Measurements from ENCODE around the gene SETD1A.

The SETD1A gene

DNA sequence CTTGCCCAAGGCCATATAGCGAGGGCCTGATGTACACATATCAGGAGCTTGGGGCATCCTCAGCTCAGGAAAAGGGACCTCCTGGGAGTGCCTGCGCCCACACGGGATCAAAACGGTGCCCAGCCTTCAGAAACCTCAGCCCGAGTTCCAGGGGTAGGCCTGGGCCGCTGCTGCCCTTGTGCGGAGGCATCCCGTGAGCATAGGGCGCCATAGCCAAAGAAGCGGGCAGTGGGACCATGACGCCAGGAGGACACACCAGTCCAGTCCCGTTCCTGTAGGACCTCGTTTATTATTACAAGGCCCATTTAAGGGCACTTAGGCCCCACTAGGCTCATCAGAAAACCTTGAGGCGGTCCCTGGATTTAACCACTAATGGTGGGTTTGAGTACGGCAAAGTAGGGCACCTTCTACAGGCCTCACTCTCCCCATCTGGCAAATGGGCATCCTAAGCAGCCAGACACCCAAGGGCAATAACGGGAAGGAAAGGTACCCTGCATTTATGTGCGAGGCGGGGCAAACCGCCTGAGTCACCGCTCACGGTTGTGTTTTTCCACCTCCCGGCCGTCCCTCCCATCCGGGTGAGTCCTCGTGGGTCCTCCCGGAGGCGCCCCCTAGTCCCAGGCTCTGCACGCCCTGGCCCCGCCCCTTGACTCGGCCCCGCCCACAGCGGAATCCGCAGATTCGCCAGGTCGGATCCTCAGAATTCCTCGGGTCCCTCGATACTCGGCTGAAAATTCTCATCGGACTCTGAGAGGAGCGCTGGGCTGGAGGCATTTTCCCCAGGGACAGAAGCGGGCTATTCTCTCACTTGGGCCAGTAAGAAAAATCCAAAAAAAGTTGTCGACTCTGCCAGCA, 726 bp upstream of the SETD1A start:
- DNase-seq: peak; percentile 71 to 88 (median 76)

DNA sequence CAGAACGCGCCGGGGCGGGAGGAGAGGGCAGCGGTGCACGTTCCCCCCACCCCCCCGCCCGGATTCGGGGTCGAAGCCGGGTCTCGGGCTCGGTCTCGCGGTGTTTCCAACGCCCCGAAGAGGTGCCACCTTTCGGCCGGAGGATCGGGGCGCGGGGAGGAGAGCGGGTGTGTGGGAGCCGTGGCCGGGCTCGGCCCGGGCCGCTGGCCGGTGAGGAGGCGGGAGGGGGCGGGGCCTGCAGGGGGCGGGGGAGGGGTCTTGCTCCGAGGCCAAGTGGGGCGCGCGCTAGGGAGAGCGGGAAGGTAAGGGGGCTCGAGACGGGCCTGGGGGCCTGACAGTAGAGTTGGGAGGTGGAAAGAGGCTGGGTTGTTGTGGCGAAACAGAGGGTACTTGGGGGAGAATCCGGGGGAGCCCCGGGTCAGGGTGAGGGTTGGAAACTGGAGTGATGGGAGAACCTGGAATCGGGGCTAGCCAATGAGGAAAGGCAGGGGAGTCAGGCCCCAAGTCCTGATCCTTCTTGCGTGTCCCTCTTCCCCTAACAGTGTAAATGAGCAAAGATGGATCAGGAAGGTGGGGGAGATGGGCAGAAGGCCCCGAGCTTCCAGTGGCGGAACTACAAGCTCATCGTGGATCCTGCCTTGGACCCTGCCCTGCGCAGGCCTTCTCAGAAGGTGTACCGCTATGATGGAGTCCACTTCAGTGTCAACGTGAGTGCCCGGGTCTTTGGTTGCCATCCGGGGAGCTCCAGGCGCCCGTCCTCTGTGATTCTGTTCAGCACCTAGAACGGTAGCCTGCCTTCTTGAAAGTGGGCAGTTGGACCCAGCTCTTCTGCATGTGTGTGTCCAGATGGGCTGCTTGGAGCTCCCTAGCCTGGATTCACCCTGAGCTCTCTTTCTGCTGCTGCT, 873 bp downstream of the SETD1A start:
- peak in 2 of 4 experiments; percentile 50 to 70 for DNase-seq

DNA sequence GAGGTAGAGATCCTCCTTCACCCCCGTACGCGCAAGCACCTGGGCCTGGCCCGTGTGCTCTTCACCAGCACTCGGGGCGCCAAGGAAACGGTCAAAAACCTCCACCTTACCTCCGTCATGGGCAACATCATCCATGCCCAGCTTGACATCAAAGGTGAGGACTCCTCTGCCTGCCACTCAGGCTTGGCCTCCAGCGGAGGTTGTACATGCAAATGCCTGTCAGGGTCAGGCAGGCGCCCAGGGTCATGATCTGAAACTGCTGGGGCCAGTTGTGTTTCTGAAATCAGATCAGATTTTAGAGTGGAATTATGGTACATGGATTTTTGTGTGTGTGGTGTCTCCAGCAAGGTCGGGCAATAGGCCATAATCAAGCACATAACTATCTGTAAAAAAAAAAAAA, 3.8 kb downstream of the SETD1A start:
- DNase-seq: no peak

DNA sequence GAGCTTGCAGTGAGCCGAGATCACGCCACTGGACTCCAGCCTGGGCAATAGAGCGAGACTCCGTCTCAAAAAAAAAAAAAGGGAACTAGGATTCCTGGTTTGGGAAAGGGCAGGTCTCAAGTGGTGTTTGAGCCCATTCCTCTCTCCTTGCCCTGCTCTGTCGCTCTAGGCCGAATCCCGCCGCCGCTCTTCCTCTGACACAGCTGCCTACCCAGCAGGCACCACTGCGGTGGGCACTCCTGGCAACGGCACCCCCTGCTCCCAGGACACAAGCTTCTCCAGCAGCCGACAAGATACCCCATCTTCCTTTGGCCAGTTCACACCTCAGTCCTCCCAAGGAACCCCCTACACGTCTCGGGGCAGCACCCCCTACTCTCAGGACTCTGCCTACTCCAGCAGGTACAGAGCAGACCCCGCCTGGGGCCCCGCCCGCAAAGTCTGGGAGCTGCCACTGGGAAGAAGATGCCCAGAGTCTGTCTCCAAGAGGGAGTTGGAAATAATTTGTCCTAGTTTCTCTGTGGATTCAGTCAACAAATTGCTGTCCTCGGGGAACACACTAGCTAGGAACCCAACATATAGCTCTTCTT, 6.5 kb downstream of the SETD1A start:
- DNase-seq: no peak

DNA sequence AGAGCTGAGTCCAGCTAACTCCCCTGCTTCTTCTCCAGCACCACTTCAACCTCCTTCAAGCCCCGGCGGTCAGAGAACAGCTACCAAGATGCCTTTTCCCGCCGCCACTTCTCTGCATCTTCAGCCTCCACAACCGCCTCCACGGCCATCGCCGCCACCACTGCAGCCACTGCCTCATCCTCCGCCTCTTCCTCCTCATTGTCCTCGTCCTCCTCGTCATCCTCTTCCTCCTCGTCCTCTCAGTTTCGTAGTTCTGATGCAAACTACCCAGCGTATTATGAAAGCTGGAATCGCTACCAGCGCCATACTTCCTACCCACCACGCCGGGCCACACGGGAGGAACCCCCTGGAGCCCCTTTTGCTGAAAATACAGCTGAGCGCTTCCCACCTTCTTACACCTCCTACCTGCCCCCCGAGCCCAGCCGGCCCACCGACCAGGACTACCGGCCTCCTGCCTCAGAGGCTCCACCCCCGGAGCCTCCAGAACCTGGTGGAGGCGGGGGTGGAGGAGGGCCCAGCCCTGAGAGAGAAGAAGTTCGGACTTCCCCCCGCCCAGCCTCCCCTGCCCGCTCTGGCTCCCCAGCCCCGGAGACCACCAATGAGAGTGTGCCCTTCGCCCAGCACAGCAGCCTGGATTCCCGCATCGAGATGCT, 7.1 kb downstream of the SETD1A start:
- no peak for DNase-seq

DNA sequence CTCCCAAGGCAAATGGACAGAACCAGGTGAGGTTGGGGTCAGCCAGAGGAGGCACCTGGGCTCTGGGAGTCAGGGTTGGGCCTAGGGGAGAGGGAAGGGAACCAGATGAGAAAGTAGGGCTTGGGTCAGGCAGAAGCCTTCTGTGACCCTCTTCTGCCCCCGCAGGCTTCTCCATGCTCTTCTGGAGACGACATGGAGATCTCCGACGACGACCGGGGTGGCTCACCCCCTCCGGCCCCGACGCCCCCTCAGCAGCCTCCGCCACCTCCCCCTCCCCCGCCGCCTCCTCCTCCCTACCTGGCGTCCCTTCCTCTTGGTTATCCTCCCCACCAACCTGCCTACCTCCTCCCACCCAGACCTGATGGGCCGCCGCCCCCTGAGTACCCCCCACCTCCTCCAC, 7.9 kb downstream of the SETD1A start:
- no peak for DNase-seq

DNA sequence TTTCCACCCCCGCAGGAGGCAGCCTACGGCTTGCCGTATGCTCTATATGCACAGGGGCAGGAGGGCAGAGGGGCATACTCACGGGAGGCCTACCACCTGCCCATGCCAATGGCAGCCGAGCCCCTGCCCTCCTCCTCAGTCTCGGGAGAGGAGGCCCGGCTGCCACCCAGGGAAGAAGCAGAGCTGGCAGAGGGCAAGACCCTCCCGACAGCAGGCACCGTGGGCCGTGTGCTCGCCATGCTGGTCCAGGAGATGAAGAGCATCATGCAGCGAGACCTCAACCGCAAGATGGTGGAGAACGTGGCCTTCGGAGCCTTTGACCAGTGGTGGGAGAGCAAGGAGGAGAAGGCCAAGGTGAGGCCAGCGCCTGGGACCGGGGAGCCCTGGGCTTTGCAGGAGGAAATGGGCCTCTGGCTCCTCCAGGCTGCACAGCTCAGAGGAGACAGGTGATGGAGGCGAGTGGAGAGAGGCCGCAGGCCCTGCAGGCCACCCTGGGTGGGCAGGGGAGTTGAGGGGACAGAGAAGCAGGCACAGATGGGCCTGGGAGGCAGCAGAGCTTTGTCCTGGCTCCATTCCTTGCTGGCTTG, 8.6 kb downstream of the SETD1A start:
- DNase-seq: no peak

DNA sequence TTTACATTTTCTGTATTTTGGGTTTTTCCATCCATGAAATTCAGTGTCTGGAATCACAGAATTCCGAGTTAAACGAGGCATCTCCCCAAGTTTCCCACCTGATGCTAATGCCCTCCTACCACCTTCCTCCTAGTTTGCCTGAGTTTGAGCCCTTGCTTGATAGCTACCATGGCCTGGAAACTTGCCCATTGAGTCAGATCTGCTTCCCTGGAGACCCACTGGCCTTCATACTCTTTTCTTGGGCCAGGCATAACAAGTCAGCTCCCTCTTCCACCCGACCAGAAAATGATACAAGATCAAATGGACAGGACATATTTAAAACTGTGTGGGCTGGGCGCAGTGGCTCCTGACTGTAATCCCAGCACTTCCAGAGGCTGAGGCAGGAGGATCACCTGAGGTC, 10.2 kb downstream of the SETD1A start:
- no peak for DNase-seq

DNA sequence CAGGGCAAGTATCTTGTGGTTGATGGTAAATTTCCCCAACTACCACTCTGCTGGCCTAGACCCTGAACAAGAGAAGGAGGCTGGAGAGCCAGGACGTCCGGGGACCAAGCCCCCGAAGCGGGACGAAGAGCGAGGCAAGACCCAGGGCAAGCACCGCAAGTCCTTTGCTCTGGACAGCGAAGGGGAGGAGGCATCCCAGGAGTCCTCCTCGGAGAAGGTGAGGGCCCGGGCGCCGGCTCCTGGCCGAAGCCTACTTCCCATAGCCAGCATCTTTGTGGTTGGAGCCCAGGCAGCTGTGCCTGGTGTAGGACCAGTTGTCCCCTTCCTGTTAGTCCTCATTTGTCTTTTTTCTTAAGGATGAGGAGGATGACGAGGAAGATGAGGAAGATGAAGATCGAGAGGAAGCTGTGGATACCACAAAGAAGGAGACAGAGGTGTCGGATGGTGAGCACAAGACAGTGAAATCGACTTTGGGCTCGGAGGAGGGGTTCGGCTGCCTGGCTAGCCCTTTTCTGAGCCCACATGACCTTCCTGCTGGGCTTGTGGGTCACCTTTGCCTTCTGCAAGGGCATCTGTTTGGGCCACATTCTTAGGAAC, 11.8 kb downstream of the SETD1A start:
- no peak for DNase-seq

DNA sequence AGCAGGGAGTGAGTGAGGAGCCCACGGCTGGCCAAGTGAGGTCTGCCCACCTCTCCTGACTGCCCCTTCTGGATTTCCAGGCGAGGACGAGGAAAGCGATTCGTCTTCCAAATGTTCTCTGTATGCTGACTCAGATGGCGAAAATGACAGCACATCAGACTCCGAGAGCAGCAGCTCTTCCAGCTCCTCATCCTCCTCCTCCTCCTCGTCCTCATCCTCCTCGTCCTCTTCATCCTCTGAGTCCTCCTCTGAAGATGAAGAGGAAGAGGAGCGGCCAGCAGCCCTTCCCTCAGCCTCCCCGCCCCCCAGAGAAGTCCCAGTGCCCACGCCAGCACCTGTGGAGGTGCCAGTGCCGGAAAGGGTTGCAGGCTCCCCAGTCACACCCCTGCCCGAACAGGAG, 13.7 kb downstream of the SETD1A start:
- no peak for DNase-seq

DNA sequence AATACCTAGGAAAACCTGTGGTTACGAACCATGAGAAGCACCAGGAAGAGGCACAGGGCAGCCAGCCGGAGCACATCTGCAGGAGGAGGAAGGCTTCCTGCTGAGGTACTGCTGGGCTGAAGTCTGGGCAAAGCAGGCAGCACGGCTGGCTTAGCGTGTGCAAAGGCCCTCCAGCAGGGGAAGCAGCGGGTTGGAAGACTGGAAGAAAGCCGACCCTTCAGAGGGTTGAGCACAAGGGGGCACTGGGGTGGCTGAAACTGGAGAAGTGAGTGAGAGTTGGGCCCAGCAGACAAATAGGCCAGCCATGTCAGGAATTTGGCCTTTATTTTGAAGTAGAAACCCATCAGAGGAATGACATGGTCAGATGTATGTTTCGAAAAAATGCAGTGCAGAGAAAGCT, 15.3 kb downstream of the SETD1A start:
- no peak for DNase-seq

DNA sequence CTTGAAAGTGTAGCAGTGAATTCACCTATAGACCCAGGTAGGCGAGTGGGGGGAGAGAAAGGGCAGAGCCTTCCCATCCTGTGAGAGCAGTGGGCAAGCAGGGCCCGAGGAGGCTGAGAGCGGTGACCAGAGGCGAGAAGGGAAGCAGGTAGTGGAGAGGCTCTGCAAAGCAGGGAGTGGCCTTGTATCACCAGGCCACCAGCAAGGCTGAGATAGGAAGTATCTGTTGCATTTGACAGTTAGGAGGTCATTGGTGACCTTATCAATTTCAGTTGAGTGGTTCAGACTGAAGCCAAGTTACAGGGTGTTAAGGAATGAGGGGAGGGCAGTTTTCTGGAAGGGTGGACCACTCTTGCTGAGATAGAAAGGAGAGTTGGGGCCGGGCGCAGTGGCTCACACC, 16.8 kb downstream of the SETD1A start:
- no peak for DNase-seq

DNA sequence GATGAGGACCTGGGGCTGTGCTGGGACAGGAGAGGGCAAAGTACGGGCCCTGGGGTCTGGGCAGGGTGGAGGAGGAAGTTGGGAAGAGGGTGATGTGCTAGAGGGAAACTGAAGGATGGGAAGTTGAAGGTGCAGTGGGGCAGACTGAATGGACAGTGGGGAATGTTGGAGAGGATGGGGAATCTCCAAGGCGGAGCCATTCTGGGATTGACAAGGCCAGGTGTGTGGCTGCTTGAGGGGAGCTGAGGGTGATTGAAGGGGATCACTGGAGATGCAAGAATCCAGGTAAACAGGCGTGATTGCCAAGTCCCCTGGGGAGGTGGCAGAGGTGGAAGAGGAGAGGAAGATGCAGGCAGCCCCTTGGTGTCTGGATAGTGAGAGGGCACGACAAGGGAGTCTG, 18.9 kb downstream of the SETD1A start:
- no peak for DNase-seq

DNA sequence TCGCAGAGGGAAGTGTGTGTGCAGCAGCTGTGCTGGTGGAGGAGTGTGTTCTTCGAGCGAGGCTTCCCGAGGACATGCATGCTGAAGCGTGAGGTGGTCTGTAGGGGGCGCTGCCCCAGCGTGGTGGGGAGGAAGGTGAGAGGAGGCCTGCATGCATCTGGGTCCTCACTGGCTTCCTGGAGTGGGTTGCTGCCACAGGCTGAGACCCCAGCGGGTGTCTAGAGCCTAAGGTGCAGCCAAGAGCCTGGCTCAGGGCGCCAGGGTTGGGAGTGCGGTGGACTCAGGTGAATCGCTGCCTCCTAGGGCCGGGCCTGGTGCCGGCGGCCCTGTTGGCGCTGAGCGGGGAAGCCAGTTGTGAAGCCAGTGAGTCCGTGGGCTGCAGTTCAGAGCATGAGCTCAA, 19.9 kb downstream of the SETD1A start:
- DNase-seq: no peak

DNA sequence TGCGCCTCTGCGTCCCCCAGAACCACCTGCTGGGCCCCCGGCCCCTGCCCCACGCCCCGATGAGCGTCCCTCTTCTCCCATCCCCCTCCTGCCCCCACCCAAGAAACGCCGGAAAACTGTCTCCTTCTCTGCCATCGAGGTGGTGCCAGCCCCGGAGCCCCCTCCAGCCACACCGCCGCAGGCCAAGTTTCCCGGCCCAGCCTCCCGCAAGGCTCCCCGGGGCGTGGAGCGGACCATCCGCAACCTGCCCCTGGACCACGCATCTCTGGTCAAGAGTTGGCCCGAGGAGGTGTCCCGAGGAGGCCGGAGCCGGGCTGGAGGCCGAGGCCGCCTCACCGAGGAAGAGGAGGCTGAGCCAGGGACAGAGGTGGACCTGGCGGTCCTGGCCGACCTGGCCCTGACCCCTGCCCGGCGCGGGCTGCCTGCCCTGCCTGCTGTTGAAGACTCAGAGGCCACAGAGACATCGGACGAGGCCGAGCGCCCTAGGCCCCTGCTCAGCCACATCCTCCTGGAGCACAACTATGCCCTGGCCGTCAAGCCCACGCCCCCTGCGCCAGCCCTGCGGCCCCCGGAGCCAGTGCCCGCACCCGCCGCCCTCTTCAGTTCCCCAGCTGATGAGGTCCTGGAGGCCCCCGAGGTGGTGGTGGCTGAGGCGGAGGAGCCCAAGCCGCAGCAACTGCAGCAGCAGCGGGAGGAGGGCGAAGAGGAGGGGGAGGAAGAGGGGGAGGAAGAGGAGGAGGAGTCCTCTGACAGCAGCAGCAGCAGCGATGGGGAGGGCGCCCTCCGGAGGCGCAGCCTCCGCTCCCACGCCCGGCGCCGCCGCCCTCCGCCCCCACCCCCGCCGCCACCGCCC, 21.8 kb downstream of the SETD1A start:
- no peak for DNase-seq

DNA sequence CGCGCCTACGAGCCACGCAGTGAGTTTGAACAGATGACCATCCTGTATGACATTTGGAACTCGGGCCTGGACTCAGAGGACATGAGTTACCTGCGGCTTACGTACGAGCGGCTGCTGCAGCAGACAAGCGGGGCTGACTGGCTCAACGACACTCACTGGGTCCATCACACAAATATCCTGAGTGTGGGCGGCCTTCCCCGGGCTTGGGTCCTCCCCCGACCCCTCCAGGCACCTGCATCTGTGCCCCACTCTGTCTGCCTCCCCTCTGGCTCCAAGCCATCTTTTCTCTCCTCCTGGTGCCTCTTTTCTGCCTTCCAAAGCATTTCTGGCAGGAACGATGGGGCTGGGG, 22.4 kb downstream of the SETD1A start:
- no peak for DNase-seq

DNA sequence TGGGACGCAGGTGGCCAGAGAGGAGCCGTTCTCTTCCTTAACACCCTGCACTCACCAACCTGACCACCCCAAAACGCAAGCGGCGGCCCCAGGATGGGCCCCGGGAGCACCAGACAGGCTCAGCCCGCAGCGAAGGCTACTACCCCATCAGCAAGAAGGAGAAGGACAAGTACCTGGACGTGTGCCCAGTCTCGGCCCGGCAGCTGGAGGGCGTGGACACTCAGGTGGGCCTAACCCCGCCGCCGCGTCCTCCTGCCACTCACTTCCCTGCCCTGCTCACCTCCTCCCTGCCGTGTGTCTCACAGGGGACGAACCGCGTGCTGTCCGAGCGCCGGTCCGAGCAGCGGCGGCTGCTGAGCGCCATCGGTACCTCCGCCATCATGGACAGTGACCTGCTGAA, 22.9 kb downstream of the SETD1A start:
- DNase-seq: no peak

DNA sequence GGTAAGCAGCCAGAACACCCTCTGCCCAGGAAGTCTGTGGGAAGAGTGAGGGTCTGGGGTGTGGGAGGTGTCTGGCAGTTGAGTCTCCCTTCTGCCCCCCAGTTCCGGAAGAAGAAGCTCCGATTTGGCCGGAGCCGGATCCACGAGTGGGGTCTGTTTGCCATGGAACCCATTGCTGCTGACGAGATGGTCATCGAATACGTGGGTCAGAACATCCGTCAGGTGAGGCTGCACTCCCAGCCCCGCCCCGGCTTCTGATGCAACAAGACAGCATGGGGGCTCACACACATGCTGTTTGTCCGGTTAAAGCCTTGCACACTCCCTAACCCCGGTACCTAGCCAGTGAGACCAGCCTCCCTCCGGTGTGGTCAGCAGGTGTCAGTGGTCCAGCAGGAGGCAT, 23.4 kb downstream of the SETD1A start:
- no peak for DNase-seq

DNA sequence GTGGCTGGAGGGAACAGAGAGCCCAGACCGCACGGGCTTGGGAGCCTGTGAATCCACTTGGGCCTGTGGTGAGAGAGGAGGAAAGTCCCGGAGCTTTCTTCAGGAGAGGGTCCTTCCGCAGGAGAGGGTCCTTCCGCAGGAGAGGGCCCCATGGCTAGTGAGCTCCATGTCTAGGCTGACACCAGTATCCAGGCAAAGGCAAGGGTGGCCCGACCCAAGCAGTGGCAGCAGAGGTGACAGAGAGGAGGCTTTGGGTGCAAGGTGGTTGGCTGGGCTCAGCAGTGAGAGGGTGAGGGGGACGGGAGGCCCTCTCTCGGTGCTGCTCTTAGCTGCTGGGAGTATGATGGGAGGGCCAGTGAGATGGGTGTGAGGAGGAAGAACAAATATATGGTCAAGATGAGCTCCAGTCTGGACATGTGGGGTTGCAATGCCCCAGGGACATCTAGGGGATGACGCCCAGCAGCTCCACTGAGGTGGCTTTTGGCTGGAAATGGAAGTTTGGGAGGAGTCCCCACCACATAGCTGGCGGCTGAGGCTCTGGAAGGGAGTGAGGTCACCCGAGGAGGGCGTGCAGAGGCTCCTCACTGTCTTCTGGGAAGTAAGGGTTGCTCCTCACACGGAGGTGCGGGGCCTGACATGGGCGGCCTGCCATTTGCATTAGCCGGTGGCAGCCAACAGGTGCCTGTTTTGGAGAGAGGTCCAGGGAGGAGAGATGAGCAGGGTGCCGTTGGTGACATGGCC, 25.2 kb downstream of the SETD1A start:
- no peak for DNase-seq

DNA sequence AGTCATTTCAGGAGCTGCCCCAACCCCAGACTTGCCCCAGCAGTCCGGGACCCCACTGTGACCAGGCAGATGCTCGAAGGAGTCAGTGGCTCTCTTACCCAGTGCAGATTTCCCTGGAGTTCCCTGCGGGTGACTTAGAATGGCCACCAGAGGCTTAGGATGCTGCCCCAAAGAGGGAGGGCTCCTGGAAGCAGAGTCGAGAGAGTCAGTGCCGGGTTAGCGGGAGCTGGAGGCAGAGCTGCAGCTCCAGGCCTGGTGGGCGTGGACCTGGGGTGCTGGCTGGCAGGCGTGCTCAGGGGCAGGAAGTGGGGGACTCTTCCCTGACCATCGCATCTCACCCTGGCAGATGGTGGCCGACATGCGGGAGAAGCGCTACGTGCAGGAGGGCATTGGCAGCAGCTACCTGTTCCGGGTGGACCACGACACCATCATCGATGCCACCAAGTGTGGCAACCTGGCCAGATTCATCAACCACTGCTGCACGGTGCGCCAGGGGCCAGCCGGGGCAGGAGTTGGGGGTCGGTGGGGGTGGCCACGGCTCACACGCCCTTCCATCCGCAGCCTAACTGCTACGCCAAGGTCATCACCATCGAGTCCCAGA, 25.8 kb downstream of the SETD1A start:
- no peak for DNase-seq

Measured in activated naive CD4-positive, alpha-beta T cell (primary cell).